K562 (cell line): Measurements from ENCODE around the gene NUAK2. TPM values are rescaled to one million over a fixed set of nuclear protein-coding genes. Genes with fewer than 3 reads are reported as not detected.
A peak's percentile ranks its signal among the peaks of the same experiment; 100 is the strongest.

Experiments
- E2F5 ChIP-seq: sonication (generic); formaldehyde crosslinking; IDR thresholded peaks from 2 replicates; pipeline ENCODE4 v1.8.0; 2022; ENCODE audit warnings: mild to moderate bottlenecking, missing genetic modification reagents
- EP300 ChIP-seq: IDR thresholded peaks from 2 replicates; pipeline ENCODE4 v1.6.1; 2012; ENCODE audit warnings: low read length, improper control_type of control experiment
- GTF2E2 ChIP-seq: fragments of 200-800 bp; sonication (Bioruptor generic); IDR thresholded peaks from 2 replicates; pipeline ENCODE4 v1.6.1; 2016; ENCODE audit warnings: missing genetic modification characterization, missing compliant biosample characterization
- HDAC8 ChIP-seq: fragments of 450-650 bp; IDR thresholded peaks from 2 replicates; pipeline ENCODE4 v1.6.1; 2016; ENCODE audit warnings: mild to moderate bottlenecking, missing genetic modification characterization, moderate library complexity, missing compliant biosample characterization
- HOXB6 ChIP-seq: fragments of 250-450 bp; sonication (Bioruptor Pico); IDR thresholded peaks from 2 replicates; pipeline ENCODE4 v1.5.1; 2022; ENCODE audit warnings: mild to moderate bottlenecking, borderline replicate concordance
- MAFF ChIP-seq: IDR thresholded peaks from 2 replicates; pipeline ENCODE4 v1.6.1; 2012; ENCODE audit warnings: low read length, improper control_type of control experiment
- MNT ChIP-seq, 2 experiments: fragments of 450-650 bp; conservative IDR thresholded peaks; 2 replicates each; pipeline ENCODE4 v1.6.1; 2017; ENCODE audit warnings: mild to moderate bottlenecking in 2 of 2, moderate library complexity in 2 of 2
- MTA3 ChIP-seq: fragments of 450-650 bp; formaldehyde crosslinking; IDR thresholded peaks from 2 replicates; pipeline ENCODE4 v1.6.1; 2017; ENCODE audit warnings: mild to moderate bottlenecking, borderline replicate concordance
- NR4A1 ChIP-seq, 2 experiments: fragments of 250-450 bp in 1 of 2; fragments of 450-650 bp in 1 of 2; sonication (Bioruptor Pico) in 1 of 2; IDR thresholded peaks; 2 replicates each; pipeline versions ENCODE4 v1.4.0 to v1.6.1; 2016 to 2020; ENCODE audit warnings: mild to moderate bottlenecking in 2 of 2, missing compliant biosample characterization in 1 of 2, missing genetic modification characterization in 1 of 2, moderate library complexity in 1 of 2
- PBX2 ChIP-seq, 2 experiments: IDR thresholded peaks in 1 of 2; conservative IDR thresholded peaks in 1 of 2; 2 replicates each; pipeline ENCODE4 v1.6.1; 2016; ENCODE audit warnings: low read depth in 2 of 2, mild to moderate bottlenecking in 1 of 2, missing compliant biosample characterization in 1 of 2, missing genetic modification characterization in 1 of 2, moderate library complexity in 1 of 2
- PTTG1 ChIP-seq: fragments of 450-650 bp; IDR thresholded peaks from 2 replicates; pipeline ENCODE4 v1.6.1; 2016; ENCODE audit warnings: low read depth, mild to moderate bottlenecking, missing genetic modification characterization, missing compliant biosample characterization
- RAD51 ChIP-seq: fragments of 450-650 bp; IDR thresholded peaks from 2 replicates; pipeline ENCODE4 v1.7.1; 2016; ENCODE audit warnings: low read depth, mild to moderate bottlenecking, borderline replicate concordance
- RBM17 ChIP-seq: fragments of 200-400 bp; formaldehyde crosslinking; IDR thresholded peaks from 2 replicates; pipeline ENCODE4 v1.6.1; 2017; ENCODE audit warnings: low read depth, mild to moderate bottlenecking, low read length, borderline replicate concordance
- RUNX1 ChIP-seq: sonication (generic); IDR thresholded peaks from 2 replicates; pipeline ENCODE4 v1.6.1; 2016; ENCODE audit warnings: antibody characterized with exemption, low read depth
- SRF ChIP-seq, 2 experiments: fragments of 250-450, 450-650 bp in 1 of 2; sonication (Bioruptor Pico) in 1 of 2; sonication (generic) in 1 of 2; formaldehyde crosslinking; IDR thresholded peaks; 2 replicates each; pipeline versions ENCODE4 v1.5.0 to v1.5.1; 2020 to 2022; ENCODE audit warnings: mild to moderate bottlenecking in 1 of 2, missing genetic modification reagents in 1 of 2
- TFE3 ChIP-seq: fragments of 450-650 bp; formaldehyde crosslinking; IDR thresholded peaks from 2 replicates; pipeline ENCODE4 v1.4.0; 2020; ENCODE audit warnings: mild to moderate bottlenecking, mixed read lengths
- THRAP3 ChIP-seq: fragments of 450-650 bp; IDR thresholded peaks from 2 replicates; pipeline ENCODE4 v1.6.1; 2016; ENCODE audit warnings: mild to moderate bottlenecking, inconsistent platforms, borderline replicate concordance
- ZNF133 ChIP-seq: fragments of 250-450 bp; sonication (Bioruptor Pico); IDR thresholded peaks from 2 replicates; pipeline ENCODE4 v1.4.0; 2020; ENCODE audit warnings: mild to moderate bottlenecking
- ZNF76 ChIP-seq: fragments of 250-450 bp; sonication (Bioruptor Pico); IDR thresholded peaks from 2 replicates; pipeline ENCODE4 v1.4.0; 2020; ENCODE audit warnings: mild to moderate bottlenecking, moderate library complexity, borderline replicate concordance
- polyA plus RNA-seq, 8 experiments: library from polyadenylated mRNA; depleted of rRNA in 4 of 8; stranded (reverse) in 5 of 8; unstranded in 3 of 8; fragments of >200 nt; fragmentation: Nextera tagmentation in 2 of 8; fragmentation: Illumina TruSeq in 1 of 8; extraction: Ambion mirVana in 2 of 8; extraction: Trizol in 1 of 8; gene quantifications; 2 replicates each; pipeline versions ENCODE4 v1.2.1 to v1.2.3, GENCODE V29; 2011 to 2014; ENCODE audit warnings: inconsistent platforms in 1 of 8, missing spikeins in 1 of 8
- total RNA-seq, 7 experiments: library from RNA; depleted of rRNA in 6 of 7; stranded (reverse); fragments of >200 nt in 6 of 7; fragmentation: Illumina TruSeq in 2 of 7; extraction: Trizol in 2 of 7; gene quantifications; 2 replicates each; pipeline versions ENCODE4 v1.2.1 to v1.2.3, GENCODE V29; 2011 to 2021; ENCODE audit warnings: low replicate concordance in 1 of 7

NUAK2 gene
- total and polyA plus RNA-seq, 9 of the 15 experiments (the other 6 are each of a cell fraction or from before 2014, with no cell fraction given): 0.04 to 0.44 (median 0.14) TPM

GRCh38 chr1:205321162-205321958, at the start of gene NUAK2 (continued):
- TF ChIP-seq HOXB6 (CRISPR knock-in tag) (no peak), E2F5 (CRISPR knock-in tag) (peak; percentile 97), PBX2 (CRISPR knock-in tag; IDR thresholded peaks at IDR 0.05; ENCODE audit: low read depth) (no peak), PBX2 (tag; conservative IDR thresholded peaks at IDR 0.05; ENCODE audit: low read depth) (no peak), ZNF133 (CRISPR knock-in tag) (no peak), THRAP3 (no peak), TFE3 (CRISPR knock-in tag) (no peak), HDAC8 (0 out of 2 replicates have a peak, but pooled peaks have one; percentile 64), SRF (CRISPR knock-in tag; IDR thresholded peaks at IDR 0.05) (0 out of 4 replicates have a peak, but pooled peaks of 1 of the 2 experiments have one; percentile 46), MAFF (no peak), RAD51 (peak; percentile 81), MNT (conservative IDR thresholded peaks at IDR 0.05) (peak in 1 of 2 experiments; percentile 55; a peak in 2 of 4 replicates), EP300 (no peak), NR4A1 (CRISPR knock-in tag; IDR thresholded peaks at IDR 0.05) (no peak), NR4A1 (tag; IDR thresholded peaks at IDR 0.05) (no peak), MTA3 (peak; percentile 83; the same call in 1 of the 2 replicates), RBM17 (no peak), GTF2E2 (no peak), RUNX1 (0 out of 2 replicates have a peak, but pooled peaks have one; percentile 10), PTTG1 (no peak), ZNF76 (CRISPR knock-in tag) (no peak)
